K562 (cell line): Measurements from ENCODE around the gene ZMYM4.

Experiments
- CREM ChIP-seq: IDR thresholded peaks from 2 replicates; pipeline ENCODE4 v1.6.1; 2014; ENCODE audit warnings: antibody characterized with exemption, low read depth
- E2F8 ChIP-seq: fragments of 450-650 bp; IDR thresholded peaks from 2 replicates; pipeline ENCODE4 v1.7.1; 2018; ENCODE audit warnings: mild to moderate bottlenecking, low read depth; ENCODE audit not compliant: partially characterized antibody
- GATA2 ChIP-seq: sonication (generic); formaldehyde crosslinking; IDR thresholded peaks from 2 replicates; pipeline ENCODE4 v1.4.0; 2020; ENCODE audit warnings: mild to moderate bottlenecking, missing genetic modification reagents
- GTF2F1 ChIP-seq: IDR thresholded peaks from 2 replicates; pipeline ENCODE4 v1.6.1; 2011; ENCODE audit warnings: low read depth, low read length, improper control_type of control experiment
- HDAC2 ChIP-seq: fragments of 450-650 bp; IDR thresholded peaks from 2 replicates; pipeline ENCODE4 v1.6.1; 2016; ENCODE audit warnings: mild to moderate bottlenecking
- JUND ChIP-seq, 2 experiments: IDR thresholded peaks; 2 replicates in 1 of 2; 3 replicates in 1 of 2; pipeline ENCODE4 v1.6.1; 2011; ENCODE audit warnings: borderline replicate concordance in 2 of 2, low read depth in 2 of 2, low read length in 2 of 2, improper control_type of control experiment in 1 of 2, missing biosample characterization in 1 of 2, missing genetic modification characterization in 1 of 2, missing genetic modification reagents in 1 of 2
- MCM2 ChIP-seq: fragments of 450-650 bp; IDR thresholded peaks from 2 replicates; pipeline ENCODE4 v1.6.1; 2017; ENCODE audit warnings: low read depth, mild to moderate bottlenecking
- POLR2A ChIP-seq: fragments of 450-650 bp; conservative IDR thresholded peaks from 2 replicates; pipeline ENCODE4 v1.6.1; 2016
- RAD21 ChIP-seq, 2 experiments: fragments of 250-450 bp in 1 of 2; fragments of 450-650 bp in 1 of 2; sonication (Bioruptor Pico) in 1 of 2; formaldehyde crosslinking in 1 of 2; IDR thresholded peaks in 1 of 2; conservative IDR thresholded peaks in 1 of 2; 2 replicates each; pipeline versions ENCODE4 v1.4.0 to v1.8.0; 2020 to 2022; ENCODE audit warnings: mild to moderate bottlenecking in 2 of 2, moderate library complexity in 1 of 2
- SRF ChIP-seq, 2 experiments: fragments of 250-450, 450-650 bp in 1 of 2; sonication (Bioruptor Pico) in 1 of 2; sonication (generic) in 1 of 2; formaldehyde crosslinking; IDR thresholded peaks; 2 replicates each; pipeline versions ENCODE4 v1.5.0 to v1.5.1; 2020 to 2022; ENCODE audit warnings: mild to moderate bottlenecking in 1 of 2, missing genetic modification reagents in 1 of 2
- ZNF224 ChIP-seq: sonication (generic); formaldehyde crosslinking; IDR thresholded peaks from 2 replicates; pipeline ENCODE4 v1.8.0; 2022; ENCODE audit warnings: mild to moderate bottlenecking, missing genetic modification reagents
- ZNF24 ChIP-seq: fragments of 450-650 bp; IDR thresholded peaks from 2 replicates; pipeline ENCODE4 v1.6.1; 2016
- ZNF316 ChIP-seq: fragments of 450-650 bp; IDR thresholded peaks from 2 replicates; pipeline ENCODE4 v1.6.1; 2016
- ZNF354B ChIP-seq: fragments of 250-450 bp; sonication (Bioruptor Pico); IDR thresholded peaks from 2 replicates; pipeline ENCODE4 v1.4.0; 2020

- TF ChIP-seq POLR2A (no peak), E2F8 (no peak), RAD21 (CRISPR knock-in tag; conservative IDR thresholded peaks at IDR 0.05 in 1 of 2, IDR thresholded peaks at IDR 0.05 in 1 of 2) (no peak), GATA2 (CRISPR knock-in tag) (no peak), MCM2 (no peak), CREM (no peak), GTF2F1 (no peak), ZNF316 (no peak), HDAC2 (no peak), ZNF354B (CRISPR knock-in tag) (no peak), ZNF24 (no peak), JUND (IDR thresholded peaks at IDR 0.05; ENCODE audit: borderline replicate concordance, low read depth, low read length) (no peak), JUND (tag; IDR thresholded peaks at IDR 0.05; ENCODE audit: borderline replicate concordance, low read depth, low read length) (no peak), SRF (CRISPR knock-in tag; IDR thresholded peaks at IDR 0.05) (no peak), ZNF224 (CRISPR knock-in tag) (no peak)
Observed at GRCh38 chr1:35432231-35432630, 163.7 kb downstream of the ZMYM4 start.
